Right lobe of liver (tissue), 6 donors: ENCODE measurements around the gene TLCD3A. TPM values are rescaled to one million over a fixed set of nuclear protein-coding genes. Genes with fewer than 3 reads are reported as not detected.

Experiments used
- ATAC-seq, 4 donors: fragments of 200-7000 bp; cut with Tn5 transposase; one replicate each; pipeline ENCODE4 v1.9.1; 2020; ENCODE audit warnings: mild to moderate bottlenecking in 4 of 4, moderate library complexity in 4 of 4
- DNase-seq, 3 donors: peaks; one replicate each; pipeline ENCODE4 v3.0.0-alpha.2; 2020
- H3K27ac ChIP-seq, 3 donors: fragments of 200-600 bp; one replicate each; pipeline ENCODE4 v1.8.0; 2022
- H3K27me3 ChIP-seq, 2 donors: fragments of 200-600 bp; one replicate each; pipeline ENCODE4 v1.8.0; 2022
- H3K36me3 ChIP-seq, 4 donors: fragments of 200-600 bp; sonication (generic) in 1 of 4; one replicate each; pipeline versions ENCODE4 v1.5.1 to v1.8.0; 2017 to 2022; ENCODE audit warnings: control low read depth in 1 of 4
- H3K4me1 ChIP-seq, 4 donors: fragments of 200-600 bp; sonication (generic) in 1 of 4; one replicate each; pipeline versions ENCODE4 v1.5.1 to v1.8.0; 2017 to 2022; ENCODE audit warnings: control low read depth in 1 of 4
- H3K4me3 ChIP-seq, 3 donors: fragments of 200-600 bp; one replicate each; pipeline ENCODE4 v1.8.0; 2022
- H3K9me3 ChIP-seq, 4 donors: fragments of 200-600 bp; sonication (generic) in 1 of 4; one replicate each; pipeline versions ENCODE4 v1.5.1 to v1.8.0; 2017 to 2022; ENCODE audit warnings: control low read depth in 1 of 4
- POLR2A ChIP-seq: fragments of 450-650 bp; IDR thresholded peaks from one replicate; pipeline ENCODE4 v1.6.1; 2017; ENCODE audit warnings: antibody characterized with exemption, mild to moderate bottlenecking
- WGBS: methylation state at CpG from one replicate; pipeline ENCODE4 v1.1.6; 2018; ENCODE audit warnings: low coverage, low lambda C conversion rate; ENCODE audit not compliant: insufficient coverage; ENCODE audit errors: missing lambda C conversion rate; 5-methylcytosine and 5-hydroxymethylcytosine counted together
- intact Hi-C, 2 donors: fragments of 100-400 bp; cut with DNase I; formaldehyde crosslinking; loops; one replicate each; pipeline versions ENCODE4 v1.11.2 to v1.14.1; 2022
- total RNA-seq, 6 experiments: library from RNA; depleted of rRNA in 2 of 6; stranded (reverse); fragments of >200 nt in 2 of 6; fragmentation: NEBNext Ultra II Directional in 3 of 6; extraction: Animal tissue kit (Norgen Biotek cat#: 25700) in 3 of 6; gene quantifications; one replicate each; pipeline versions ENCODE4 v1.1.0 to v1.2.4, GENCODE V29; 2016 to 2023
- TF ChIP-seq, protein P1 (sequence below), 4 donors: fragments of 200-600 bp in 3 of 4; fragments of 450-650 bp in 1 of 4; IDR thresholded peaks; one replicate each; pipeline versions ENCODE4 v1.5.1 to v1.8.0; 2016 to 2022; ENCODE audit warnings: antibody characterized with exemption in 4 of 4, mild to moderate bottlenecking in 2 of 4
- donor health status: DM: no; HTN: yes; CAD: no.
- donor health status: DM: no; HTN: no; CAD: no.
- donor health status: DM: no; HTN: no; CAD: no.
- donor health status: DM: no; HTN: yes; CAD: no.
- donor health status: DM: no; HTN: yes; CAD: no.

Gene TLCD3A
- total RNA-seq, 6 experiments from 2014 or later = 0.59 to 11.5 (median 1.6) TPM

DNA sequence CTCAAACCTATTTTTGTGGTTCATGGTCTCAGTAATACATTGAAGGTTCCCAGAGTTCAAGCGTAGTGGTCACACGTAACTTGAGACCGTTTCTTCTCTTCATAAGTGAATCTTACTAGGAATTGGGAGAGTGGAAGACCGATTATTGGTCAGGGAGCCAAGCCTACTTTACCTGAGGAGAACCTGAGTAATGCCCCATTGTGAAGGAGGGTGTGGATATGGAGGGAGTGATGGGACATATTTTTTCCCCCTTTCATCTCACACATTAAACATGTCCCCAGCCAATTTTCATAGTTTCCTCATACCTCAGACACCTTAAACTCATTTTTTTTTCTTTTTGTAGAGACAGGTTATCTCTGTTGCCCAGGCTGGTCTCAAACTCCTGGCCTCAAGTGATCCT lies 10.7 kb downstream of the TLCD3A start:
- no peak for TF ChIP-seq POLR2A
- TF ChIP-seq, protein P1, sequence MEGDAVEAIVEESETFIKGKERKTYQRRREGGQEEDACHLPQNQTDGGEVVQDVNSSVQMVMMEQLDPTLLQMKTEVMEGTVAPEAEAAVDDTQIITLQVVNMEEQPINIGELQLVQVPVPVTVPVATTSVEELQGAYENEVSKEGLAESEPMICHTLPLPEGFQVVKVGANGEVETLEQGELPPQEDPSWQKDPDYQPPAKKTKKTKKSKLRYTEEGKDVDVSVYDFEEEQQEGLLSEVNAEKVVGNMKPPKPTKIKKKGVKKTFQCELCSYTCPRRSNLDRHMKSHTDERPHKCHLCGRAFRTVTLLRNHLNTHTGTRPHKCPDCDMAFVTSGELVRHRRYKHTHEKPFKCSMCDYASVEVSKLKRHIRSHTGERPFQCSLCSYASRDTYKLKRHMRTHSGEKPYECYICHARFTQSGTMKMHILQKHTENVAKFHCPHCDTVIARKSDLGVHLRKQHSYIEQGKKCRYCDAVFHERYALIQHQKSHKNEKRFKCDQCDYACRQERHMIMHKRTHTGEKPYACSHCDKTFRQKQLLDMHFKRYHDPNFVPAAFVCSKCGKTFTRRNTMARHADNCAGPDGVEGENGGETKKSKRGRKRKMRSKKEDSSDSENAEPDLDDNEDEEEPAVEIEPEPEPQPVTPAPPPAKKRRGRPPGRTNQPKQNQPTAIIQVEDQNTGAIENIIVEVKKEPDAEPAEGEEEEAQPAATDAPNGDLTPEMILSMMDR (IDR thresholded peaks at IDR 0.05) = no peak
- H3K4me1 ChIP-seq = peaks cover 0 to 3% (median 0%) of the 10 kb centered on the region in 4 donors
- no peak overlapping the region for H3K4me3 ChIP-seq
- no peaks in the 10 kb centered on the region for H3K9me3 ChIP-seq
- 83% methylated on average over 2 of the region's 4 CpGs for WGBS
- no peak for ATAC-seq
- H3K27ac ChIP-seq = no peak overlapping the region
- intact Hi-C loops = no loop called here
- H3K36me3 ChIP-seq = peaks cover 0 to 20% (median 6%) of the 10 kb centered on the region in 4 donors
- no peak for DNase-seq
- H3K27me3 ChIP-seq = no peaks in the 10 kb centered on the region

DNA sequence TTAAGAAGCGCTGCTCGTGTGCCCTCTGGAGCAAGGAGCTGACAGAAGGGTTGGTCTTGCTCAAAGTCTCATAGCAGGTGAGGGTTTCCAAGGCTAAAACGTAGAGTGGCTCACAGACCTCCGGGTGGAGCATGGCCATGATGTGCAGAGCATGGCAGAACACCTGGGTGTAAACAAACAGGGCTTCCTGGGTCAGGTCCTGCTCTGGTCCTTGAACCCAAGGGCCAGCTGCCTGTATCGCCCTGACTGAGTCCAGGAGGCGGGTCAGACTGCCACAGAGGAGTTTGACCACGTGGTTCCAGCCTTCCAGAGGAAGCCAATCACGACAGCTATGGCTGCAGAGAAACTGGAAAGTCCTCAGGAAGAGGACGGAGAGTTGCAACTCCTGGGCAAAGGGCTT lies 12.5 kb downstream of the TLCD3A start:
- no peak for TF ChIP-seq POLR2A
- TF ChIP-seq, protein P1 (IDR thresholded peaks at IDR 0.05) = no peak
- H3K4me1 ChIP-seq = peaks cover 0 to 3% (median 0%) of the 10 kb centered on the region in 4 donors
- no peak overlapping the region for H3K4me3 ChIP-seq
- H3K36me3 ChIP-seq = peaks cover 0 to 20% (median 6%) of the 10 kb centered on the region in 4 donors
- no peak overlapping the region for H3K27ac ChIP-seq
- ATAC-seq (peak in 2 of 4 donors; percentile 45 to 75), DNase-seq (no peak)
- 51% methylated on average over 3 of the region's 9 CpGs for WGBS
- no peaks in the 10 kb centered on the region for H3K27me3 ChIP-seq
- intact Hi-C loops = no loop called here
- no peaks in the 10 kb centered on the region for H3K9me3 ChIP-seq

DNA sequence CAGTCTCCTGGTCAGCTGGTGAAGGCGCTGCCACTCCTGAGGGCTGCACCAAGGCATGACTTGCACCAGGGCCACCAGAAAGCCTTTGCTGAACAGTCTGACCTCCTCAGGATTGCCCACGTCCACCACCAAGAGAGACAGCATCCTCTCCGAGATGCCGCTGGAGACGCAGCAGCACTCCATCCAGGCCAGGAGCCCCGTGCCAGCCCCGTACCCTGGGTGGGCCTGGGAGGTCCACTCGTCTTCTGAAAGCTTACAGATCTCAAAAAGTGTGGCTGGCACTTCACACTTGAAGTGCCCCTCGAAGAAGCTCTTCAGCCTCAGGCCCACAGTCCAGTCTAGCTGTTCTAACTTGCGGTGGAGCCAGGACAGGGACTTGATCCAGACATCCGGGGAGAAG lies 13.0 kb downstream of the TLCD3A start:
- DNase-seq (no peak), ATAC-seq (no peak)
- H3K27ac ChIP-seq = no peak overlapping the region
- H3K4me1 ChIP-seq = peaks cover 0 to 3% (median under 1%) of the 10 kb centered on the region in 4 donors
- H3K27me3 ChIP-seq = no peaks in the 10 kb centered on the region
- TF ChIP-seq POLR2A = no peak
- TF ChIP-seq, protein P1 (IDR thresholded peaks at IDR 0.05) = no peak
- intact Hi-C loops = no loop called here
- H3K4me3 ChIP-seq = no peak overlapping the region
- H3K36me3 ChIP-seq = peaks cover 0 to 20% (median 6%) of the 10 kb centered on the region in 4 donors
- H3K9me3 ChIP-seq = no peaks in the 10 kb centered on the region
- 96% methylated on average over 4 of the region's 11 CpGs for WGBS

DNA sequence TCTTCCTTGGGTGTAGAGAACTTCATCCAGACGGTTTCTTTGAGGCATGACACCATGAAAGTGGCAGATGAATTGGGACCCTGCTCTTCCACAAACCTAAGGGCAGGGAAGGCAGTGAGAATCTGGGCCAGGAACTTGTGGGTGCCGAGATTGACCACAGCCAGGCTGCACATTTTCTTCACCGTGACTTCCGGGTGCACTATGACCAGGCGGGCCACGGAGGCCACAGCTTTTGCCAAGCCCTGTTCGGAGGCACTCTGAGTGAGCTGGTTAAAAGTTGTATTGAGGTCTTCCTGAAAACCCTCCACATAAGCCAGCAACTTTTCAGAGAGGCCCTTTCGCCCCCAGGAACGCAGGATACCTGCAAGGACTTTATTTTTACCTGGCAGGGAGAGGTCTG lies 13.8 kb downstream of the TLCD3A start:
- DNase-seq (no peak), ATAC-seq (no peak)
- Histone ChIP-seq H3K4me3 (no peak overlapping the region), H3K27me3 (no peaks in the 10 kb centered on the region), H3K9me3 (no peaks in the 10 kb centered on the region), H3K36me3 (peaks cover 0 to 20% (median 6%) of the 10 kb centered on the region in 4 donors), H3K4me1 (peaks cover 0 to 10% (median 4%) of the 10 kb centered on the region in 4 donors), H3K27ac (no peak overlapping the region)
- TF ChIP-seq, protein P1 (IDR thresholded peaks at IDR 0.05) = no peak
- no peak for TF ChIP-seq POLR2A
- intact Hi-C loops = no loop called here
- WGBS = no CpG with 5 or more reads among the region's 9 CpGs
